ENCODE data around the gene THOC6. TPM values are rescaled to one million over a fixed set of nuclear protein-coding genes. Genes with fewer than 3 reads are reported as not detected.
"Not testable (repeated sequence)": the region's sequence is repeated elsewhere in the genome, so short reads cannot be mapped to it uniquely, and the experiment has no call there.

THOC6 gene
- total and polyA plus RNA-seq, 3 experiments from 2014 or later = 46.2 to 59.4 (median 56.8) TPM

DNA sequence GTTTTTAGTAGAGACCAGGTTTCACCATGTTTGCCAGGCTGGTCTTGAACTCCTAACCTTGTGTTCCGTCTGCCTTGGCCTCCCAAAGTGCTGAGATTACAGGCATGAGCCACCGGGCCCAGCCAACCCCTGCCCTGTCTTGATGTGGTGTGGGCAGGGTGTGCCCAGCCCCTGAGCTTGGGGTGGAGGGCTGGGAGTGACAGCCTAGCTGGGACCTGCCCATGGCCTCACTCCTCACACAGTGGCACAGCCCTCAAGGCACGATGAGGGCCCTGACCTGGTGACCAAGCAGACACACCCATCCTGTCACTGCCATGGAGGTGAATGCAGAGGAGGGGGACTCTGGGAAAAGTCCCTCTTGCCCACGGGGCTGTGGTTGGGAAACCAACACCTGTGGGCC, 44.7 kb downstream of the THOC6 start:
- Histone ChIP-seq H3K27me3 (ENCODE audit: insufficient read depth, low read length, poor library complexity, severe bottlenecking) (no peaks in the 10 kb centered on the region), H3K4me3 (ENCODE audit: low read length) (peak overlapping the region; percentile 92), H3K36me3 (ENCODE audit: insufficient read depth, low read length) (peaks cover 19% of the 10 kb centered on the region), H3K9me3 (ENCODE audit: low read length) (no peaks in the 10 kb centered on the region), H3K4me1 (ENCODE audit: insufficient read depth, low read length) (peaks cover 73% of the 10 kb centered on the region), H3K27ac (ENCODE audit: low read depth, low read length) (peak overlapping the region; percentile 16)
- peaks cover 0 to 2% (median 0%) of the 10 kb centered on the region in 5 donors for H3K9me3 Mint-ChIP-seq
- ChIA-PET POLR2A (interaction anchor here (5.2 kb wide), 1 partner anchor 8 kb away, joined by 53 read pairs; no protein-coding TSS in a partner anchor), CTCF (interaction anchor here (1.2 to 10.5 kb wide), 5 partner anchors 9 to 59 kb away, joined by 3 to 99 read pairs (median 7); no protein-coding TSS in a partner anchor)
- no peaks in the 10 kb centered on the region for H3K27me3 Mint-ChIP-seq
- peaks cover 65 to 82% (median 79%) of the 10 kb centered on the region in 3 donors for H3K4me1 Mint-ChIP-seq
- H3K4me3 Mint-ChIP-seq = peak overlapping the region; percentile 98 to 100 (median 100)
- peaks cover 18 to 50% (median 30%) of the 10 kb centered on the region in 3 donors for H3K36me3 Mint-ChIP-seq
- DNase-seq = no peak
- peak overlapping the region; percentile 92 to 99 (median 96) for H3K27ac Mint-ChIP-seq

- H3K4me3 ChIP-seq (ENCODE audit: low read length); H3K9me3 ChIP-seq (ENCODE audit: low read length); DNase-seq; POLR2A ChIA-PET; H3K27ac ChIP-seq (ENCODE audit: low read depth, low read length); H3K27me3 Mint-ChIP-seq; H3K27me3 ChIP-seq (ENCODE audit: insufficient read depth, low read length, poor library complexity, severe bottlenecking); H3K9me3 Mint-ChIP-seq: not testable (repeated sequence)
- H3K4me3 Mint-ChIP-seq = peak overlapping the region; percentile 2 to 84 (median 73)
- peaks cover 66 to 82% (median 79%) of the 10 kb centered on the region in 3 donors for H3K4me1 Mint-ChIP-seq
- CTCF ChIA-PET = interaction anchor here (1.2 to 10.5 kb wide), 7 partner anchors 9 to 58 kb away, joined by 3 to 99 read pairs (median 7); no protein-coding TSS in a partner anchor
- H3K36me3 Mint-ChIP-seq = peaks cover 18 to 50% (median 30%) of the 10 kb centered on the region in 3 donors
- peak overlapping the region in 7 of 8 donors; percentile 39 to 94 (median 88) for H3K27ac Mint-ChIP-seq
- Histone ChIP-seq H3K36me3 (ENCODE audit: insufficient read depth, low read length) (peaks cover 19% of the 10 kb centered on the region), H3K4me1 (ENCODE audit: insufficient read depth, low read length) (peaks cover 76% of the 10 kb centered on the region)
Observed at GRCh38 chr16:3069146-3069545, 45.3 kb downstream of the THOC6 start.

- Histone ChIP-seq H3K27ac (ENCODE audit: low read depth, low read length) (no peak overlapping the region), H3K27me3 (ENCODE audit: insufficient read depth, low read length, poor library complexity, severe bottlenecking) (no peaks in the 10 kb centered on the region), H3K4me1 (ENCODE audit: insufficient read depth, low read length) (peaks cover 79% of the 10 kb centered on the region), H3K4me3 (ENCODE audit: low read length) (no peak overlapping the region), H3K36me3 (ENCODE audit: insufficient read depth, low read length) (peaks cover 19% of the 10 kb centered on the region), H3K9me3 (ENCODE audit: low read length) (no peaks in the 10 kb centered on the region)
- H3K36me3 Mint-ChIP-seq = peaks cover 17 to 46% (median 27%) of the 10 kb centered on the region in 3 donors
- H3K27ac Mint-ChIP-seq = peak overlapping the region in 7 of 8 donors; percentile 75 to 94 (median 88)
- no peak for DNase-seq
- H3K4me1 Mint-ChIP-seq = peaks cover 70 to 81% (median 79%) of the 10 kb centered on the region in 3 donors
- peaks cover 0 to 1% (median 0%) of the 10 kb centered on the region in 5 donors for H3K9me3 Mint-ChIP-seq
- ChIA-PET POLR2A (interaction anchor here (0.6 to 1.1 kb wide), 2 partner anchors 88 to 163 kb away, joined by 3 read pairs; no protein-coding TSS in a partner anchor), CTCF (interaction anchor here (0.9 to 10.5 kb wide), 5 partner anchors 11 to 57 kb away, joined by 4 to 99 read pairs (median 8); no protein-coding TSS in a partner anchor)
- no peaks in the 10 kb centered on the region for H3K27me3 Mint-ChIP-seq
- peak overlapping the region in 4 of 7 donors; percentile 67 to 84 (median 78) for H3K4me3 Mint-ChIP-seq
Observed at GRCh38 chr16:3070608-3071111, 46.8 kb downstream of the THOC6 start.

GRCh38 chr16:3071655-3072054, 47.8 kb downstream of the THOC6 start:
- no peaks in the 10 kb centered on the region for H3K9me3 Mint-ChIP-seq
- H3K27me3 Mint-ChIP-seq = no peaks in the 10 kb centered on the region
- peak overlapping the region; percentile 57 to 78 (median 65) for H3K4me3 Mint-ChIP-seq
- H3K27me3 ChIP-seq (ENCODE audit: insufficient read depth, low read length, poor library complexity, severe bottlenecking) = no peaks in the 10 kb centered on the region
- no peak for DNase-seq
- H3K4me3 ChIP-seq (ENCODE audit: low read length) = no peak overlapping the region
- POLR2A ChIA-PET = interaction anchor here (0.7 to 1.1 kb wide), 2 partner anchors 87 to 100 kb away, joined by 3 read pairs; no protein-coding TSS in a partner anchor
- H3K27ac Mint-ChIP-seq = peak overlapping the region; percentile 70 to 95 (median 90)
- CTCF ChIA-PET = interaction anchor here (2.5 to 2.8 kb wide), 2 partner anchors 12 to 24 kb away, joined by 8 to 12 read pairs; no protein-coding TSS in a partner anchor
- H3K4me1 Mint-ChIP-seq = peaks cover 78 to 90% (median 89%) of the 10 kb centered on the region in 3 donors
- H3K4me1 ChIP-seq (ENCODE audit: insufficient read depth, low read length) = peaks cover 89% of the 10 kb centered on the region
- H3K36me3 ChIP-seq (ENCODE audit: insufficient read depth, low read length) = peaks cover 19% of the 10 kb centered on the region
- peaks cover 16 to 36% (median 25%) of the 10 kb centered on the region in 3 donors for H3K36me3 Mint-ChIP-seq
- H3K27ac ChIP-seq (ENCODE audit: low read depth, low read length) = no peak overlapping the region
- H3K9me3 ChIP-seq (ENCODE audit: low read length) = no peaks in the 10 kb centered on the region

DNA sequence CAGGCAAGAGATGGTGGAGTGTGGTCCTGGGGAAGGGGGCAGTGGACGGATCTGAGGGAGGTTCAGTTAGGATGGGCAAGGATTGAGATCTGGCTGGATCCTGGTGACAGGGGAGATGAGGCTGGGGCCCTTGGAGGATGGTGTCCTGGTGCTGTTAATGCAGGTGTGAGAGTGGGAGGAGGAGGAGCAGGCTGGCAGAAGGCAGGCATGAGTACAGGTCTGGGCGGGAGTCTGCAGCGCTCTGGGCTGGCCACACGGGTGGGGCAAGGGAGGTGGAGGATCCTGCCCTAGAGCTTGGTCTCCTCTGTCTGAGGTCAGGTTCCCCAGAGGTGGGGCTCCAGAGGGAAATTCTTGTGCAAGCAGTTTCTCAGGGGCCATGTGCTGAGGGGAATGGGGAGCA, 48.3 kb downstream of the THOC6 start:
- H3K4me3 ChIP-seq (ENCODE audit: low read length); H3K27me3 ChIP-seq (ENCODE audit: insufficient read depth, low read length, poor library complexity, severe bottlenecking); CTCF ChIA-PET; DNase-seq; H3K27ac ChIP-seq (ENCODE audit: low read depth, low read length); H3K27me3 Mint-ChIP-seq; H3K9me3 Mint-ChIP-seq; H3K9me3 ChIP-seq (ENCODE audit: low read length): not testable (repeated sequence)
- peak overlapping the region; percentile 70 to 95 (median 90) for H3K27ac Mint-ChIP-seq
- POLR2A ChIA-PET = interaction anchor here (0.7 kb wide), 1 partner anchor 99 kb away, joined by 3 read pairs; no protein-coding TSS in a partner anchor
- Histone ChIP-seq H3K4me1 (ENCODE audit: insufficient read depth, low read length) (peaks cover 93% of the 10 kb centered on the region), H3K36me3 (ENCODE audit: insufficient read depth, low read length) (peaks cover 19% of the 10 kb centered on the region)
- H3K36me3 Mint-ChIP-seq = peaks cover 14 to 33% (median 23%) of the 10 kb centered on the region in 3 donors
- peaks cover 83 to 95% (median 92%) of the 10 kb centered on the region in 3 donors for H3K4me1 Mint-ChIP-seq
- H3K4me3 Mint-ChIP-seq = peak overlapping the region; percentile 57 to 78 (median 65)

GRCh38 chr16:3072576-3073263, 48.9 kb downstream of the THOC6 start:
- not testable (repeated sequence) for H3K27ac ChIP-seq (ENCODE audit: low read depth, low read length); H3K4me3 ChIP-seq (ENCODE audit: low read length); H3K9me3 ChIP-seq (ENCODE audit: low read length); H3K9me3 Mint-ChIP-seq; H3K27me3 ChIP-seq (ENCODE audit: insufficient read depth, low read length, poor library complexity, severe bottlenecking); H3K27me3 Mint-ChIP-seq
- peaks cover 11 to 28% (median 18%) of the 10 kb centered on the region in 3 donors for H3K36me3 Mint-ChIP-seq
- peak in 3 of 5 donors; percentile 46 to 74 (median 56) for DNase-seq
- peak overlapping the region in 6 of 7 donors; percentile 77 to 89 (median 81) for H3K4me3 Mint-ChIP-seq
- peaks cover 85 to 95% (median 93%) of the 10 kb centered on the region in 3 donors for H3K4me1 Mint-ChIP-seq
- ChIA-PET POLR2A (interaction anchor here (2.3 kb wide), 1 partner anchor 57 kb away, joined by 10 read pairs; no protein-coding TSS in a partner anchor), CTCF (interaction anchor here (0.9 kb wide), 2 partner anchors 25 to 57 kb away, joined by 3 to 6 read pairs; no protein-coding TSS in a partner anchor)
- peaks cover 93% of the 10 kb centered on the region for H3K4me1 ChIP-seq (ENCODE audit: insufficient read depth, low read length)
- peaks cover 17% of the 10 kb centered on the region for H3K36me3 ChIP-seq (ENCODE audit: insufficient read depth, low read length)
- H3K27ac Mint-ChIP-seq = peak overlapping the region; percentile 51 to 97 (median 95)

DNA sequence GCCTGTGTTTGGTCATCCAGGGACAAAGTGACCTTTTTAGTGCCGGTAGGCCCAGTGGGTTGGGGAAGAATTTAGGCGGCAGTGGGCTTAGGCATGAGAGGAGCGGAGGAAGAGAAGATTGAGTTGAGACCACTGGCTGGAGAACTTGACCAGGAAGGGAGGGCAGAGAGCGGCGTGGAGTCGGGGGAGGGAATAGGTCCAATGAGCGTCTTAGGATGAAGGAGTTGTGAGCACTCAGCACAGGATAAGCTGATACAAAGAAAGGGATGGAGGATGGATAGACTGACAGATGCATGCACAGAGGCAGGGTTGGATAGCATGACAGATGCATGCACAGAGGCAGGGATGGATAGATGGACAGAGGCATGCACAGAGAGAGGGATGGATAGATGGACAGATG, 49.6 kb downstream of the THOC6 start:
- H3K27me3 Mint-ChIP-seq = no peaks in the 10 kb centered on the region
- peak overlapping the region; percentile 13 for H3K4me3 ChIP-seq (ENCODE audit: low read length)
- peaks cover 93% of the 10 kb centered on the region for H3K4me1 ChIP-seq (ENCODE audit: insufficient read depth, low read length)
- no peaks in the 10 kb centered on the region for H3K9me3 Mint-ChIP-seq
- peak overlapping the region; percentile 88 to 97 (median 95) for H3K27ac Mint-ChIP-seq
- DNase-seq = no peak
- no peaks in the 10 kb centered on the region for H3K9me3 ChIP-seq (ENCODE audit: low read length)
- peaks cover 89 to 95% (median 93%) of the 10 kb centered on the region in 3 donors for H3K4me1 Mint-ChIP-seq
- peaks cover 9% of the 10 kb centered on the region for H3K36me3 ChIP-seq (ENCODE audit: insufficient read depth, low read length)
- H3K27ac ChIP-seq (ENCODE audit: low read depth, low read length) = no peak overlapping the region
- H3K36me3 Mint-ChIP-seq = peaks cover 10 to 20% (median 18%) of the 10 kb centered on the region in 3 donors
- CTCF ChIA-PET = interaction anchor here (0.9 to 1.5 kb wide), 3 partner anchors 24 to 56 kb away, joined by 3 to 6 read pairs (median 5); no protein-coding TSS in a partner anchor
- H3K4me3 Mint-ChIP-seq = peak overlapping the region; percentile 77 to 89 (median 79)
- H3K27me3 ChIP-seq (ENCODE audit: insufficient read depth, low read length, poor library complexity, severe bottlenecking) = no peaks in the 10 kb centered on the region
- POLR2A ChIA-PET = interaction anchor here (2.3 to 4.3 kb wide), 2 partner anchors 24 to 56 kb away, joined by 10 to 27 read pairs; partner anchors contain the start of gene ZSCAN10

Measured in CD8-positive, alpha-beta memory T cell (primary cell).